VCaP (cell line): ENCODE data around the gene TRIM24.

Source experiments
- H3K27ac ChIP-seq: fragments of 450-650 bp; 2 replicates; pipeline ENCODE4 v1.5.1; 2017
- CTCF ChIP-seq: fragments of 450-650 bp; conservative IDR thresholded peaks from 2 replicates; pipeline ENCODE4 v1.5.1; 2017; ENCODE audit warnings: mild to moderate bottlenecking, moderate library complexity

The TRIM24 gene

DNA sequence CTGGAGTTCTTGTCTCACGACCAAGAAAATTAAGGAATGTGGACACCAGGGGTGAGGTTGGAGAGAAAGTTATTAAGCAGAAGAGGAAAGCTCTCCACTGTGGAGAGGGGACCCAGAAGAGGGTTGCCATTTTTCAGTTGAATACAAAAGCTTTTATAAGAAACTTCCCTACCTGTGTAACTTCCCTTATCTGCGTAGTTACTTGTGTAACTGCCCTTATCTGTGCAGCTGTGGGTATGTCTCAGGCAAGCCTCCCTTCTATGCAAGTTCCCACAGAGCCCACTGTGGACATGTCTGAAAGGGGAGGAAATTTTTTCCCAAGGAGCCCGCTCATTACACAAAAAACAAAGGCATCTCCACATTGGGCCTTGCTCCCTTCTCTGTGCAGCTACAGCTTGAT is 146.2 kb downstream of the TRIM24 start:
- no peak for TF ChIP-seq CTCF
- no peak overlapping the region for H3K27ac ChIP-seq

- no peak for TF ChIP-seq CTCF
These were observed 147.4 kb downstream of the TRIM24 start for GRCh38 chr7:138607216-138608126.

GRCh38 chr7:138608275-138608674 is 148.2 kb downstream of the TRIM24 start:
- H3K27ac ChIP-seq: no peak overlapping the region
- TF ChIP-seq CTCF: no peak

More at GRCh38 chr7:138607216-138608126, 147.4 kb downstream of the TRIM24 start:
- no peak overlapping the region for H3K27ac ChIP-seq

DNA sequence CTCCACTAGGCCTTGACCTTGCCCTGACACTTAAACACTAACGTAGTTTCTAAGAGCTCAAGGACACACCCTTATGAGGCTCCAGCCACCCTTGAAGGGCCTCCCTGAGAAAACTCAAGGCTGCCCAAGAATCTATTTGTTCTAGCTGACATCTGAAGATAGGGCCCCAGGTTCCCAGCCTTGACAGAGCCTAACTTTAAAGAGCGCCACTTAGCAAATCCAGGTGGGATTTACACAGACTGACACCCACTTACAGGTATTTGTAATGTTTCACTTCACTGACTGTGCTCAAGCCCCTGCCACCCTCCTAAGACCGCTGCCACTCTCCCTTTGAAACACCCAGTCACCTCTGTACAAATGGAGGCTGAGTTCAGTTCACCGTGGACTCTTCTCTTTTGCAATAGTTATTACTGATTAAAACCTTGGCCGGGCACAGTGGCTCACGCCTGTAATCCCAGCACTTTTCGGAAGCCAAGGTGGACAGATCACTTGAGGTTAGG is 150.7 kb downstream of the TRIM24 start:
- no peak for TF ChIP-seq CTCF
- no peak overlapping the region for H3K27ac ChIP-seq

DNA sequence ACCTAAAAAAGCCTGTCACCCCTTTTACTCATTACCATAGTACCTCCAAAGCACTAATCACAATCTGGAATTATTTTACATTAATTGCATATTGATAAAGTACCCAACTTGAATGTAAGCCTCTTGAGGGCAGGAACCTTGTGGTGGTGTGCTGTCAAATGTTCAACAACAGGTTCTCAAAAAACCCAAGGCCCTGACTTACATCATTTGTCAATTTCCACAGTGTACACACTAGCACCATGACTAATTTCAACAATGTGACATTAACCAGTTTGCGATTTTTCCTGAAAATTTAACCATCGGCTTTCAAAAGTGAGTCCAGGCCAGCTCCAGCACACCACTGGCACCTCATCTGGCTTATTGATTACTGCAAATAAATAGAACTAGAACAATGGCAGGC is 153.6 kb downstream of the TRIM24 start:
- no peak for TF ChIP-seq CTCF
- H3K27ac ChIP-seq: peak overlapping the region; percentile 41

- no peak overlapping the region for H3K27ac ChIP-seq
- no peak for TF ChIP-seq CTCF
These were observed 156.0 kb downstream of the TRIM24 start for GRCh38 chr7:138616085-138616484.

DNA sequence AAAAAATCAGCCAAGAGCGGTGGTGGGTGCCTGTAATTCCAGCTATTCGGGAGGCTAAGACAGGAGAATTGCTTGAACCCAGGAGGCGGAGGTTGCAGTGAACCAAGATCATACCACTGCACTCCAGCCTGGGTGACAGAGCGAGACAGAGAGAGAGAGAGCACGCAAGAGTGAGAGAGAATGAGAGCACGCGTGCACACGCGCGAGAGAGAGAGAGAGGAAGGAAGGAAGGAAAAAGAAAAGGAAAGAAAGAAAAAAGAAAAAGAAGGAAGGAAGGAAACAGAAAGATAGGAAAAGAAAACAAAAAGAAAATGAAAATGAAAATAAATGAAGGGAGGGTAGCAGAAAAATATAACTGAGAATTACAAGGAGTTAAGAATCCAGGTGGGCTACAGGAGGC is 158.4 kb downstream of the TRIM24 start:
- TF ChIP-seq CTCF: no peak

More for the DNA sequence above, 158.4 kb downstream of the TRIM24 start:
- H3K27ac ChIP-seq: no peak overlapping the region
